Dendritic cell treated with granulocyte-macrophage colony-stimulating factor and Interleukin-4, amounts not matched to agents 40 ng/mL and 50 ng/mL, for 4 days (primary cell): ENCODE results near the gene NLRC3.
A peak's percentile ranks its signal among the peaks of the same experiment; 100 is the strongest.

Experiments
- H3K27ac Mint-ChIP-seq: one replicate; pipeline ENCODE4 v1.8.0; 2022; ENCODE audit warnings: mild to moderate bottlenecking, mixed read lengths
- H3K27me3 Mint-ChIP-seq: one replicate; pipeline ENCODE4 v1.8.0; 2022; ENCODE audit warnings: mild to moderate bottlenecking, mixed read lengths
- H3K36me3 Mint-ChIP-seq: one replicate; pipeline ENCODE4 v1.8.0; 2022; ENCODE audit warnings: low read depth, mixed read lengths
- H3K4me1 Mint-ChIP-seq: one replicate; pipeline ENCODE4 v1.8.0; 2022; ENCODE audit warnings: low read depth, mixed read lengths
- H3K4me3 Mint-ChIP-seq: one replicate; pipeline ENCODE4 v1.8.0; 2022; ENCODE audit warnings: mild to moderate bottlenecking, moderate library complexity, mixed read lengths
- H3K9me3 Mint-ChIP-seq: one replicate; pipeline ENCODE4 v1.8.0; 2022; ENCODE audit warnings: mixed read lengths
- intact Hi-C: fragments of 100-400 bp; cut with micrococcal nuclease; formaldehyde crosslinking; loops from one replicate; pipeline ENCODE4 v1.15.0; 2022

The NLRC3 gene

DNA sequence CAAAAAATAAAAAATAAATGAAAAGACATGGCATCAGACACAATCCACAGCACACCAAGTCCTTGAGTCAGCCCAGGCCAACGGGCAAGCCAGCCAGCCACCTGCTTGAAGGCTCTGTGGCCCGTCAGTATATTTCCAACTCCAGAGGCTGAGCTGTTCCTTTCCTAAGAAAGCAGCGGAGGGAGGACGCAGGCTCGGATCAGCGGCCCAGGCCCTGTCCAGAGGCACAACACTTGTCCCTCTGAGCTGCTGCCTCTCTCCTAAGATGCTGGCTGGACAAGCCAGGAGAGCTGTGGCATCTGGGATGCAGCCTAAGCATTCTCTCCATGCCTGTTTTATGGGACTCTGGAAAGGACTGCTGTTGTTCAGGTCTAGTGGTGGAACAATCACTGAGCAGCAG lies 14.8 kb upstream of the NLRC3 start:
- Mint-ChIP-seq H3K4me1 (peaks cover 64% of the 10 kb centered on the region), H3K9me3 (no peaks in the 10 kb centered on the region), H3K27ac (no peak overlapping the region), H3K27me3 (peaks cover 22% of the 10 kb centered on the region), H3K36me3 (peaks cover 55% of the 10 kb centered on the region), H3K4me3 (no peak overlapping the region)
- intact Hi-C loops, result no loop called here

DNA sequence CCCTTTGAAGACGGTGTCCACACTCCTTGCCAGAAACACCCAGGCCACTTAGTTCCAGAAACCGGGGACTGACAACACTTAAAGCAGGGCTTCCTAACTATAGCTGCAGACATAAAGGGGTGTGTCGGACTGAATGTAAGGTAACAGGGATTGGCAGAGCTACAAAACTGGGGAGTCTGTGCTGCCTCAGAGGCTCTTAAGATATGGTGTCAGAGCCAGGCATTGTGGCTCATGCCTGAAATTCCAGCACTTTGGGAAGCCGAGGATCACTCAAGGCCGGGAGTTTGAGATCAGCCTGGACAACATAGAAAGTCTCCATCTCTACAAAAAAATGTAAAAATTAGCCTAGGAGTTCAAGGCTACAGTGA lies 14.2 kb upstream of the NLRC3 start:
- peak overlapping the region; percentile 87 for H3K27ac Mint-ChIP-seq
- peak overlapping the region; percentile 79 for H3K4me3 Mint-ChIP-seq
- H3K9me3 Mint-ChIP-seq, result no peaks in the 10 kb centered on the region
- H3K4me1 Mint-ChIP-seq, result peaks cover 68% of the 10 kb centered on the region
- intact Hi-C loops, result no loop called here
- H3K36me3 Mint-ChIP-seq, result peaks cover 57% of the 10 kb centered on the region
- H3K27me3 Mint-ChIP-seq, result peaks cover 22% of the 10 kb centered on the region

DNA sequence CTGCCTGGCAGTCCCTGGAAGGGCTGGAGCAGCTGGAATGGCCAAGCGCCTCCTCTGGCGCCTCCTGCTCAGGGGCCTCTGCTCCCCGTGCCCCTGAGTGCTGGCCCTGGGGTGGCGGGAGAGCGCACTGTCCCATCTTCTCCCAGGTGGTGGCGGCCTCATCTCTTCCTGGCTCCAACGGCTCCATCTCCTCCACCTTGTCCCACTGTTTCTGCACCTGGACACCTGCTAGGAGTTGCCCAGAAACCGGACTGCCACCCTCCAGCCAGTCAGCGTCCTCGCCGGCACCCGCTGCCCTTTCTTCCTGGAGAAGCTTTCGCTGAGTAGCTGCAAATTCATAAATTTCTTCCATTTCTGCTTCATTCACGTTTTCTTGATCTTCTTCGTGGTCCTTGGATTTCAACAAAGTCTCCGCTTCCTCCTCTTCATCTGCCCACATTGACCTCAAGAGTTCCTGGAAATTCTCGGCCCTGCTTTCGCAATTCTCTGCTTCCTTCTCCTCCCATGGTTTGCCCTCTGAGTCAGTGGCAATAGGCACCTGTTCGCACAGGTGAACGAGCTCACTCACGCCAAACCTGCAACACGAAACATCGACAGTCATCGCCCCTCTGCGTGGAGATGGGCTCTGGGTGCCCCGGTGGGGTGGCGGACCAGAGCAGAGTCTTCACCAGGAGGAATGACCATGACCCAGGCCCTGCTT lies 13.7 kb upstream of the NLRC3 start:
- Mint-ChIP-seq H3K4me1 (peaks cover 73% of the 10 kb centered on the region), H3K9me3 (no peaks in the 10 kb centered on the region), H3K27me3 (peaks cover 22% of the 10 kb centered on the region), H3K36me3 (peaks cover 57% of the 10 kb centered on the region), H3K4me3 (peak overlapping the region; percentile 79), H3K27ac (peak overlapping the region; percentile 87)
- intact Hi-C loops, result no loop called here

DNA sequence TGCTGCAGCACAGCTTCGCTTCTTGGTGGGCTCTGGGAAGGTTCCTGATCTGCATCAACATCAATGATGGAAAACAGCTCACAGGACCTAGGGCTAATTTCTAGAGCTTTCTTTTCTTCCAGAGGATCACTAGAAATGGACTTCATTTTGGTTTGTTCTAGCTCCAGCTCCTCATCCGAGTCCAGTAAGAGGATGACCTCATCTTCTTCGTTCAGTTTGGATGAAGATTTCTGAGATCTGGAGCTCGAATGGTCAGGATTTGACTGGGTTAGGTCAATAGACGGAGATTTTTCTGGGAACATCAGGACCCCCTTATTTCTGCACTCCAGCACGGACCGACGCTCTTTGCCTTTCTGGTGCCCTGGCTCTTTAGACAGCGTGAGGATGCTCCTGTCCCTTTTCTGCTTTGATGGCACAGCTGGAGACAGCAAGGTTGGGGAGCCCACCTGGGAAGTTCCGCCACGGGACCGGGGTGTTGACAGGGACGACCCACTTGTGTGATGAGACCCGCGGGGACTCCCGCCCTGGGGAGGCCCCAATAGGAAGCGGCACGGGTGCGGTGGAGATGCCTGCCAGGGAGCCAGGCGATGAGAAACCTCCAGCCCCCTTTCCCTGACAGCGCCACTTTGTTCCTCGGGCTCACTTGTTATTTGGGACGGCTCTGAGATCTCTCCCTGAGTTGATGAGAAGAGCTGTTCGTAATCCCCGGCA lies 12.9 kb upstream of the NLRC3 start:
- intact Hi-C loops, result no loop called here
- Mint-ChIP-seq H3K9me3 (no peaks in the 10 kb centered on the region), H3K36me3 (peaks cover 52% of the 10 kb centered on the region), H3K27me3 (peaks cover 15% of the 10 kb centered on the region), H3K4me3 (peak overlapping the region; percentile 79), H3K4me1 (peaks cover 75% of the 10 kb centered on the region), H3K27ac (peak overlapping the region; percentile 87)

DNA sequence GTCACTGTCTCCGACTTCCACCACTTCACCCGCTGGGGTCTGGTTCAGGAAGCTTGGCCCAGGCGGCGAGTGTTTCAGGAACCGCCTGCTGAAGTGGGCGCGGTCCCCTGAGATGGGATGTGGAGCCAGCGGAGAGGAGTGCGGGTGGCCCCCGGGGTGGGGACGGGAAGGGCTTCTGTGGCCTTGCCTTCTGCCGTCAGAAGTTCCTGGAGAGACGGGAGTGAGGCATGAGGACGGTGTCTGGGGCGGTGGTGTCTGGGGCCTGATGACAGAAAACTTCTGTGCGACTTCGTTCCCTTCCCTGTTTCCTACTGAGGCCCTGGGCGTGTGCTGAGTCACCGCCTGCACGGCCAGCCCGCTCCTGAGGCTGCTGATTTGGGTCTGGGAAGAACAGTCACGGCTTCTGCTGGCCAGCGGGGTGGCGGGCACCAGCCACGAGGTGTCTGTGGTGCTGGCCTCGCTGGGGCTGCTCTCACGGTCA lies 12.3 kb upstream of the NLRC3 start:
- H3K36me3 Mint-ChIP-seq, result peaks cover 52% of the 10 kb centered on the region
- H3K27ac Mint-ChIP-seq, result peak overlapping the region; percentile 87
- H3K4me3 Mint-ChIP-seq, result peak overlapping the region; percentile 79
- peaks cover 11% of the 10 kb centered on the region for H3K27me3 Mint-ChIP-seq
- no peaks in the 10 kb centered on the region for H3K9me3 Mint-ChIP-seq
- intact Hi-C loops, result no loop called here
- peaks cover 75% of the 10 kb centered on the region for H3K4me1 Mint-ChIP-seq

DNA sequence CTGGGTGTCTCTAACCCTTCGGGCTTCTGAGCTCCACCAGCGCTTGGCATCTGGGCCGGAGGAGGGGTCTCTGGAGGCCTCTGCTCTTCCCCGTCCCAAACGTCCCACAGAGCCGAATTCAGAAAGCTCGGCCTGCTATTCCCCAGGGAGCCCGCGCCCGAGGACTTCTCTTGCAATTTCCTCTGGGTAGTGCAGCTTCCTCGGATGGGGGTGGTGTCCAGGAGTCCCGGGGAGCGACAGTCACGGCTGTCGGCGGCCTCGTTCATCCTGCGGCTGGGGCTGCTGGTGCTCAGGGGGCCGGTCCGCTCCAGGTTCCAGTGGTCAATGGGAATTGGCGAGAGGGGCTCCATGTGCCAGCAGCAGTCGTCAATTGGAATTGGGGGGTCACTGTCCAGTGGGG lies 11.8 kb upstream of the NLRC3 start:
- Mint-ChIP-seq H3K27me3 (peaks cover 7% of the 10 kb centered on the region), H3K36me3 (peaks cover 52% of the 10 kb centered on the region), H3K4me3 (peak overlapping the region; percentile 79), H3K9me3 (no peaks in the 10 kb centered on the region), H3K4me1 (peaks cover 75% of the 10 kb centered on the region), H3K27ac (peak overlapping the region; percentile 87)
- intact Hi-C loops, result no loop called here

DNA sequence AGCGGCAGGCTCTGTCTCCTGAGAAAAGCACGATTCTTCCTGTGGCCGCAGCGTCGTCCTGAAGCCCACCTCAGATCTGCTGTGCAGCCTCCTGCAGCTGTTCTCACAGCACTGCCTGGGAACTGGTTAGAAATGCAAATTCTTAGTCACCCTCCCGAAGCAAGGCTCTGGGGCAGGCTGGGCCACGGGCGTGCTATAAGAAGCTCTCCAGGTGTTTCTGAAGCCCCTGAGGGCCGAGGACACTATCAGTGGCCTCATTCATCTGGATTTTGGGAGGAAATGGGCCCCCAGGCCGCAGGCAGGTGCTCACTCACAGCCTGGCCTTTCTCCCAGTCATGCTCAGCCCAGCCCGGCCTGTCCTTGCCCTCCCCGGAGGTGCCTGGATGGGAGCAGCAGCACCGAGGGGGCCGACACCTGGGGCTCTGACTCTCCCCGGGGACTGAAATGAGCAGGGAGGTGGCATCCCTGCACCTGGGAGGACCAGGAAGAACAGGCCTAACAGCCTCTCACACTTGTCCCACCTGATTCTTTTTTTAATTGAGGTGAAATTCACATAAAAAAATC lies 10.4 kb upstream of the NLRC3 start:
- intact Hi-C loops, result no loop called here
- Mint-ChIP-seq H3K27ac (peak overlapping the region; percentile 87), H3K9me3 (no peaks in the 10 kb centered on the region), H3K4me3 (peak overlapping the region; percentile 79), H3K36me3 (peaks cover 60% of the 10 kb centered on the region), H3K4me1 (peaks cover 72% of the 10 kb centered on the region), H3K27me3 (peaks cover 3% of the 10 kb centered on the region)

DNA sequence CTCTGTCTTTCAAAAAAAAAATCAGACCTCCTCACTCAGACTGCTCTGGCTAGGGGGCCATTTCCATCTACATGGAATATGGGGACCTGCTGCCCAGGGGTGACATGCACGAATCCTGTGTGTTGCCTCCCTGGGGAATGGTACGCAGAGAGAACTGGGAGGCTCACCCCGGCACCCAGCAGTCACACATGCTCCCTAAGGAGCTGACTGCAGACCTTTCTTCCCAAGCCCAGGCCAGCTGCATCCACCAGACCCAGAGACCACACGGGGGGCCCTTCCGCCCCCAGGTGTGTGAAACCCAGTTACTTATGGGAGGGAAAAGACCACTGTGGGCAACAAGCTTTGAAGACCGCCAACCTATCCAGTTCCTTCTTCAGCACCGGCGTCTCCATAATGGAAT lies 7.2 kb upstream of the NLRC3 start:
- Mint-ChIP-seq H3K4me3 (no peak overlapping the region), H3K36me3 (peaks cover 77% of the 10 kb centered on the region), H3K27ac (no peak overlapping the region), H3K4me1 (peaks cover 62% of the 10 kb centered on the region), H3K27me3 (peaks cover 4% of the 10 kb centered on the region), H3K9me3 (no peaks in the 10 kb centered on the region)
- intact Hi-C loops, result no loop called here

DNA sequence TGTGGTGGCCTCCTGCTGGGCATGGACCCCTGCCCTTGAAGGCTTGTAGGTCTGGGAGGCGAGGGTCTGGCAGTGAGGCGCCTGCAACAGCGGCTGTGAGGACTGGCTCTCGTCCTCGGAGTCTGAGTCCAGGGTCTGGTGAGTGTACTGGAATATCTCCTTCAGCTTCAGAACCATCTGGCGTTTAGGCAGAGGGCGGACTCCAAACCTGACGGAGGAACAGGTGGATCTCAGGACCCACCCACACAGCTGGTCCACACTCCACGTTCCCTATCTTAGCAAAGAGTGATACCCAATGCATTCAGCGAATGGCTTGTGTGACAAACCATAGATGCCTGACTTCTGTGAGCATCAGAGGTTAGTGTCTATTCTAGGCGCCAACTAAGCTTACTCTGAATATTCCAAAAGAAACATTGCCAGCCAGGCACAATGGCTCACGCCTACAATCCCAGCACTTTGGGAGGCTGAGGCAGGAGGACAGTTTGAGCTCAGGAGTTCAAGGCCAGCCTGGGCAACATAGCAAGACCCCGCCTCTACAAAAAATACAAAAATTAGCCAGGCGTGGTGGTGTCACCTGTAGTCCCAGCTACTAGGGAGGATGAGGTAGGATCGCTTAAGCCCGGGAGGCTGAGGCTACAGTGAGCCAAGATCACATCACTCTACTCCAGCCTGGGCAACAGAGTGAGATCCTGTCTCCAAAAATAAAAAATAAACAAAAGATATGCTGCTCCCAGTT lies 6.3 kb upstream of the NLRC3 start:
- peaks cover 69% of the 10 kb centered on the region for H3K36me3 Mint-ChIP-seq
- no peaks in the 10 kb centered on the region for H3K9me3 Mint-ChIP-seq
- H3K4me3 Mint-ChIP-seq, result no peak overlapping the region
- H3K4me1 Mint-ChIP-seq, result peaks cover 62% of the 10 kb centered on the region
- intact Hi-C loops, result no loop called here
- H3K27me3 Mint-ChIP-seq, result peaks cover 7% of the 10 kb centered on the region
- no peak overlapping the region for H3K27ac Mint-ChIP-seq

DNA sequence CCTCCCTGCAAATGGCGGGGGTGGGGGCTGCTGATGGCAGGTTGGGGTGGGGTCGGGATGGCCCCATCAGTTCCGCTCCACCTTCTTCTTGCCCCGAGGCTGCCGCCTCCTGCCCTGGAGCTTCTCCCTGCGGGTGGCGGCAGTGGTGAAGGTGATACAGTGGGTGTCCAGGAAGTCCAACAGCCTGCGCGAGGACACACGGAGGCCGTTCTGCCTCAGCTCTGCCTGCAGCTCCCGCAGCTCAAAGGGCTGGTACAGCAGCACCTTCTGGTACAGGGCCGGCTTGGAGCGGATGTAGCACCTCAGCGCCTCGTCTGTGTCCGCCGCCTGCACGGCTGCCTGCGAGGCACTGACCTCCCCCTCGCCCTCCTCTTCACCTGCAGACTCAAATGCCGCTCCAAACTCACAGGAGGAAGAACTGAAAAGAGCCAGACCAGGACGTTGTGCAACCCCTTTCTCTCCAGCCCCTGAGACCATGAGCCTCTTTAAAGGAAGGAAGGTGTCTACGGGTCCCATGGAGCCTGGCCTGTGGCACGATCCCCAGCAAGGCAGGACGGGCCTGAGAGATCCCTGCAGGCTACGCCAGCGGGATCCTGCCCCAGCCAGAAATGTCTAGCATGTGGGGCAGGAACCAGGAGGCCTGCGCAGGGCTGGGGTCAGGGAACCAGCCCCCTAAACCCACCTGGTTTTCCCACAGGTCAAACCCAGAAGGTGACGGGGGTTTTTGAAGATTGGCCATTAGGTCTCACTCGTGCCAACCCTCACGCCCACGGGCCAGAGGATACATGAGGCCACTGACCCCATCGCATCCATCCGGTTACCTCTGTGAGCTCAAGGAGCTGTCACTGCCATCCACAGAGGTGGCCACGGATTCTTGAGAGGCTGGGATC lies 5.3 kb upstream of the NLRC3 start:
- peaks cover 15% of the 10 kb centered on the region for H3K27me3 Mint-ChIP-seq
- H3K36me3 Mint-ChIP-seq, result peaks cover 66% of the 10 kb centered on the region

DNA sequence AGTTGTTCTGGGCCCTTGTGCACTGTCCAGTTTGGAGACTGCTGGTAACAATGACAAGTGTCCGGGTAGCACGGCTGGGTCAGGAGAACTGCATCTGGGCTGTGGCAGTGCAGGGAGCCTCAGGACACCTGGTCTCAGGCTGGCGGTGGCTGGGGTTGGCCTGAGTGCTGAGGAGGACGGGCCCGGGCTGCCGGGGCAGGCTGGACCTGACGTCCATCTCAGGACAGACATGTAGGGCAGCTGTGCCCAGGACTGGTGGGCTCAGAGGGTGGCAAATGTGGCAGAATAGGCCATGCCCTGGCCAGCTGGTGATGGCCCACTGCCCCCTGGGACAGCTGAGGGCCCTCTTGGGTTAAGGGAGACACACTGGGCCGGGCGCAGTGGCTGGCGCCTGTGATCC lies 4.2 kb upstream of the NLRC3 start:
- Mint-ChIP-seq H3K4me3 (no peak overlapping the region), H3K36me3 (peaks cover 55% of the 10 kb centered on the region), H3K27me3 (peaks cover 27% of the 10 kb centered on the region), H3K4me1 (peaks cover 61% of the 10 kb centered on the region), H3K9me3 (no peaks in the 10 kb centered on the region), H3K27ac (no peak overlapping the region)
- intact Hi-C loops, result no loop called here

More for the DNA sequence above, 5.3 kb upstream of the NLRC3 start:
- Mint-ChIP-seq H3K27ac (no peak overlapping the region), H3K9me3 (no peaks in the 10 kb centered on the region), H3K4me3 (no peak overlapping the region), H3K4me1 (peaks cover 60% of the 10 kb centered on the region)
- intact Hi-C loops, result no loop called here

DNA sequence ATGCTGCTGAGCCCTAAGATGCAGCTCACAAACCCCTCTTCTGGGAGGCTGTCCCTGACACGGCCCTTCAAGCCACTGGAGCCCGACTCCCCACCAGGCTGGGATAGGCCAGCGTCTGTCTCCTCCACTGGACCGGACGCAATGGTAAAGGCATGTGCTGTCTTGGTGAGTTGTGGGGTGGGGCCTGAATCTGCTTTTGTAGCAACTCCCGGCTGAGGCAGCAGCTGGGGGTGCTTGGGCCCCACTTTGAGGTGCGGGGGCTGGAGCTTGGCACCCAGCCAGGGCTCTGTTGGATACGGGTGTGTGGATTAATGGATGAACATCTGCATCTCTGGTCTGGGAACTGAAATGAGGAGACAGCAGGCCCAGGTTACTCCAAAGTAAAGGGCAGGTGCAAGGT lies 3.5 kb upstream of the NLRC3 start:
- H3K4me1 Mint-ChIP-seq, result peaks cover 56% of the 10 kb centered on the region
- peaks cover 34% of the 10 kb centered on the region for H3K27me3 Mint-ChIP-seq
- intact Hi-C loops, result no loop called here
- H3K9me3 Mint-ChIP-seq, result no peaks in the 10 kb centered on the region
- no peak overlapping the region for H3K4me3 Mint-ChIP-seq
- peak overlapping the region; percentile 43 for H3K27ac Mint-ChIP-seq
- H3K36me3 Mint-ChIP-seq, result peaks cover 47% of the 10 kb centered on the region

DNA sequence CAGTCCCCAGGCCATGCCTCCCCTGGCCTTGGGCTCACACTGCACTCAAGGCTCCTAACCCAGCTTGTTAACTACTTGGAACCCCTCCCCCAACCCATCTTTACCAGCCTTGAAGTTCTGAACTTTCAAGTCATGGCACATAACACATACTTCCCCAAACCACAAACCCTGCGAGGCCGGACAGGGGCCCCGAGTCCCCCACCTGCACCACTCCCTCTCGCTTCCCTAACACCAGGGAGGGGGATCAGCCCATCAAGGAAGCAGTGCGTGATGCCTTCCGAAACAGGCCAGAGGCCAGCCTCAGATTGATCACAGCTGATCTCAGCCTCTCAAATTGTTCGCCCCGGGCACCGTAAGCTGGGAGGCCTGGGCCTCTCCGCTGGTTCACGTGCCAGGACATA lies 3.0 kb upstream of the NLRC3 start:
- Mint-ChIP-seq H3K4me1 (peaks cover 51% of the 10 kb centered on the region), H3K27ac (peak overlapping the region; percentile 43), H3K9me3 (no peaks in the 10 kb centered on the region), H3K36me3 (peaks cover 47% of the 10 kb centered on the region), H3K4me3 (peak overlapping the region; percentile 7), H3K27me3 (peaks cover 37% of the 10 kb centered on the region)
- intact Hi-C loops, result no loop called here
